Left ventricle myocardium inferior (tissue), 1 donor: Measurements from ENCODE around the gene TIAM1. TPM values are rescaled to one million over a fixed set of nuclear protein-coding genes. Genes with fewer than 3 reads are reported as not detected.

Source experiments
- DNase-seq: peaks from one replicate; pipeline ENCODE4 v3.0.0-alpha.2; 2020
- H3K27ac ChIP-seq: fragments of 200-600 bp; replicated peaks from 2 replicates; pipeline ENCODE4 v1.8.0; 2021
- H3K27me3 ChIP-seq: fragments of 200-600 bp; 2 replicates; pipeline ENCODE4 v1.8.0; 2021; ENCODE audit warnings: low read depth
- H3K36me3 ChIP-seq: fragments of 200-600 bp; 2 replicates; pipeline ENCODE4 v1.8.0; 2021
- H3K4me1 ChIP-seq: fragments of 200-600 bp; 2 replicates; pipeline ENCODE4 v1.8.0; 2021
- H3K4me3 ChIP-seq: fragments of 200-600 bp; 2 replicates; pipeline ENCODE4 v1.8.0; 2021; ENCODE audit warnings: mild to moderate bottlenecking, moderate library complexity
- H3K9me3 ChIP-seq: fragments of 200-600 bp; replicated peaks from 2 replicates; pipeline ENCODE4 v1.8.0; 2021
- intact Hi-C: fragments of 100-400 bp; cut with micrococcal nuclease; formaldehyde crosslinking; loops from one replicate; pipeline ENCODE4 v1.11.0; 2022
- total RNA-seq: library from RNA; stranded (reverse); fragmentation: NEBNext Ultra II Directional; extraction: Animal tissue kit (Norgen Biotek cat#: 25700); gene quantifications from one replicate; pipeline ENCODE4 v1.2.1, GENCODE V29; 2021
- TF ChIP-seq, protein P1 (sequence below): fragments of 200-600 bp; IDR thresholded peaks from 2 replicates; pipeline ENCODE4 v1.8.0; 2021; ENCODE audit warnings: antibody characterized with exemption, mild to moderate bottlenecking, borderline replicate concordance
- donor health status: DM: no; HTN: yes; CAD: no; lungs with severe emphysema.

Gene TIAM1
- total RNA-seq, 1 donor from 2014 or later: 1.8 TPM

DNA sequence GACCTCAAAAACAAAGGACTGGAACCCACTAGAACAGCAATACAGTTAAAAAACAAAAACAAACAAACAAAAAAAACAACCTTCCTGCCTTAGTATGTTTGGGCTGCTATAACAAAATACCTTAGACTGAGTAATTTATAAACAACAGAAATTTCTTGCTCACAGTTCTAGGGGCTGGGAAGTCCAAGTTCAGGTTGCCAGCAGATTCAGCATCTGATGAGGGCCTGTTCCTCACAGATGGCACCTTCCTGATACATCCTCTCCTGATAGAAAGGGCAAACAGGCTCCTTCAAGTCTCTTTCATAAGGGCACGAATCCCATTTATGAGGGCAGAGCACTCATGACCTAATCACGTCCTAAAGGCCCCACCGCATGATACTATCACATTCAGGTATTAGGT, 55.9 kb downstream of the TIAM1 start:
- peaks cover 12% of the 10 kb centered on the region for H3K9me3 ChIP-seq
- TF ChIP-seq, protein P1, sequence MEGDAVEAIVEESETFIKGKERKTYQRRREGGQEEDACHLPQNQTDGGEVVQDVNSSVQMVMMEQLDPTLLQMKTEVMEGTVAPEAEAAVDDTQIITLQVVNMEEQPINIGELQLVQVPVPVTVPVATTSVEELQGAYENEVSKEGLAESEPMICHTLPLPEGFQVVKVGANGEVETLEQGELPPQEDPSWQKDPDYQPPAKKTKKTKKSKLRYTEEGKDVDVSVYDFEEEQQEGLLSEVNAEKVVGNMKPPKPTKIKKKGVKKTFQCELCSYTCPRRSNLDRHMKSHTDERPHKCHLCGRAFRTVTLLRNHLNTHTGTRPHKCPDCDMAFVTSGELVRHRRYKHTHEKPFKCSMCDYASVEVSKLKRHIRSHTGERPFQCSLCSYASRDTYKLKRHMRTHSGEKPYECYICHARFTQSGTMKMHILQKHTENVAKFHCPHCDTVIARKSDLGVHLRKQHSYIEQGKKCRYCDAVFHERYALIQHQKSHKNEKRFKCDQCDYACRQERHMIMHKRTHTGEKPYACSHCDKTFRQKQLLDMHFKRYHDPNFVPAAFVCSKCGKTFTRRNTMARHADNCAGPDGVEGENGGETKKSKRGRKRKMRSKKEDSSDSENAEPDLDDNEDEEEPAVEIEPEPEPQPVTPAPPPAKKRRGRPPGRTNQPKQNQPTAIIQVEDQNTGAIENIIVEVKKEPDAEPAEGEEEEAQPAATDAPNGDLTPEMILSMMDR: no peak
- no peak overlapping the region for H3K4me3 ChIP-seq

DNA sequence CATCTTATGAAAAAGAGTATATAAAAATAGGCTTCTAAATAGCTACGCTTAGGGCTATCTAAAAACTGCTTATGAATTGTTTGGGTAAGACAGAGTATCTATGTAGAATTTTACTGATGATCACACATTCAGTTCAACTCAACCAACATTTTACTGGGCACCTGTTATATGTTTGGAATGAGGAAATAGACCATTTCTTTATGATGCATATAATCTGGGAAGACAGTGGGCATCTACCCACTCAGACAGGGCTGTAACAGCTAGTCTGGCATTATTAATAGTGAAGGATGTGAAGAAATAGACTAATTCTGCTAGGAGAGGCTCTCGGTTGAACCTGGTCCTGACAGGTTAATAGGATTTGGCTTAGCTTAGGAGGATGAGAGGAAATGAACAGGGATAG, 56.9 kb downstream of the TIAM1 start:
- Histone ChIP-seq H3K4me3 (no peak overlapping the region), H3K27ac (no peak overlapping the region), H3K36me3 (no peaks in the 10 kb centered on the region), H3K27me3 (no peaks in the 10 kb centered on the region), H3K9me3 (peaks cover 12% of the 10 kb centered on the region), H3K4me1 (peaks cover 12% of the 10 kb centered on the region)
- no peak for DNase-seq
- intact Hi-C loops: no loop called here
- TF ChIP-seq, protein P1: no peak

More for the DNA sequence above, 55.9 kb downstream of the TIAM1 start:
- Histone ChIP-seq H3K27ac (no peak overlapping the region), H3K36me3 (no peaks in the 10 kb centered on the region), H3K4me1 (peaks cover 2% of the 10 kb centered on the region), H3K27me3 (no peaks in the 10 kb centered on the region)
- intact Hi-C loops: no loop called here
- no peak for DNase-seq

DNA sequence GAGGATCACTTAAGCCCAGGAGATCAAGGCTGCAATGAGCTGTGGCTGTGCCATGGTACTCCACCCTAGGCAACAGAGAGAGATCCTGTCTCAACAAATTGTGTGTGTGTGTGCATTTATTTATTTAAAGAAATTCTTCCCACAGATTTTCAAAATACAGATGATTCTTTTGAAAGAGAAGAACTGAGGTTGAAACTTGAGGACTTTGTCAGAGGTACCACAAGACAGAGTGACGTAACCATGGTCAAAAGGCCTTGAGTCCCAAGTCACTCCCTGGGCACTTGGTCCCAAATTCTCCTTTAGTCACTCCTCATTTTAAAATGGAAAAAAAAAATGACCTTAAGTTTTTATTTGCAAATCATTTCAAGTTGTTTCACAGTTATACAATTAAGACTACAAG, 57.4 kb downstream of the TIAM1 start:
- intact Hi-C loops: no loop called here
- Histone ChIP-seq H3K27ac (no peak overlapping the region), H3K9me3 (peaks cover 12% of the 10 kb centered on the region), H3K4me1 (peaks cover 13% of the 10 kb centered on the region), H3K36me3 (no peaks in the 10 kb centered on the region), H3K4me3 (no peak overlapping the region), H3K27me3 (no peaks in the 10 kb centered on the region)
- DNase-seq: no peak
- TF ChIP-seq, protein P1: no peak

DNA sequence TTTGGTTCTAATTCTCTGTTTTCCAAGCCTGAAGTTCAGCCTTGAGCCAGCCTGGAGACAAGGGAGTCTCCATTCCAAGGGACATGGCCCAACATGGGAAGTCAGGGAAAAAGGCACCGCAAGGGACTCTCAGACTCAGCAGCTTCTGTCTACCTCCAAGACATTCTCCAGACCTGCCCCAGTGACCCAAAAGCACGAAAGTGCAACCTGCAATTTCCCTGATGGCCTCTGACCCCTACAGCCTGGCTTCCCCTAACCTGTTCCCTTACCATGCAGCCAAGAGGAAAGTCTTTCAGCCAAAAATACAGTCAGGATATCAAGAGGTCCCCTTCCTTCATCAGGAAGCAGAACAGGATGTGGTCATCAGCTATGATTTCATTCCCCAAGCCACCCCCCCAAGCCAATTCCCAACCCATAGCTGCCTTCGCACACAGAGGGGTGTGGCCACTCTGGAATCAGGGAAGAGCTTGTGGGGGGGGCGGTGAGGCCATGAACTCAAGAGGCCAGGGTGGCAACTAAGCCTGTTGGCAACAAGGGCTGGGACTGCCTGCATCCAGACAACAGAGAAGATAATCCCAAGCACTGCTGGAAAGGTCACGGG, 59.2 kb downstream of the TIAM1 start:
- Histone ChIP-seq H3K27me3 (no peaks in the 10 kb centered on the region), H3K4me1 (peaks cover 13% of the 10 kb centered on the region), H3K36me3 (no peaks in the 10 kb centered on the region), H3K4me3 (no peak overlapping the region), H3K27ac (no peak overlapping the region), H3K9me3 (peaks cover 12% of the 10 kb centered on the region)
- TF ChIP-seq, protein P1: no peak
- DNase-seq: no peak
- intact Hi-C loops: no loop called here

DNA sequence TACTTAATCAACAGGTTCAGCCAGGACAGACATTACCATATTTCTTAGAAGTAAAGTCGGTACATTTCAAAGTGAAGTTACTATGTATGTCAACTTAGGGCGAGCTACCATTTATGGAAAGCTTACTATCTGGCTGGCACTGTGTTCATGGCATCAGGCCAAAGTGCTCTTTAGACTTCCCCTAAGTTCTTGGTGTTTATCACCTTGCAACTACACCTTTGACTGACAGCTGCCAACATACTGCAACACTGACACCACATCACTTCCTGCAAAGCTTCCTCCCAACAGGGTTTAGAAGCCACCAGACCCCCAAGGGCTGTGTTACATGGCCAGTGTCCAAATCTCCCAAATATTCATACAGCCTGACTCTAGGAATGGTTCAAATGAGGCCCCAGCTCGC, 61.0 kb downstream of the TIAM1 start:
- Histone ChIP-seq H3K36me3 (no peaks in the 10 kb centered on the region), H3K4me3 (no peak overlapping the region), H3K9me3 (peaks cover 6% of the 10 kb centered on the region), H3K27me3 (no peaks in the 10 kb centered on the region), H3K4me1 (peaks cover 13% of the 10 kb centered on the region), H3K27ac (no peak overlapping the region)
- no peak for DNase-seq
- intact Hi-C loops: no loop called here
- TF ChIP-seq, protein P1: no peak
